GM21619 (cell line): Measurements from ENCODE around the gene CELA1.
A peak's percentile ranks its signal among the peaks of the same experiment; 100 is the strongest.

Experiments used
- ATAC-seq: cut with Tn5 transposase; IDR thresholded peaks from one replicate; pipeline ENCODE4 v1.9.1; 2021; ENCODE audit not compliant: unreplicated experiment

The CELA1 gene

DNA sequence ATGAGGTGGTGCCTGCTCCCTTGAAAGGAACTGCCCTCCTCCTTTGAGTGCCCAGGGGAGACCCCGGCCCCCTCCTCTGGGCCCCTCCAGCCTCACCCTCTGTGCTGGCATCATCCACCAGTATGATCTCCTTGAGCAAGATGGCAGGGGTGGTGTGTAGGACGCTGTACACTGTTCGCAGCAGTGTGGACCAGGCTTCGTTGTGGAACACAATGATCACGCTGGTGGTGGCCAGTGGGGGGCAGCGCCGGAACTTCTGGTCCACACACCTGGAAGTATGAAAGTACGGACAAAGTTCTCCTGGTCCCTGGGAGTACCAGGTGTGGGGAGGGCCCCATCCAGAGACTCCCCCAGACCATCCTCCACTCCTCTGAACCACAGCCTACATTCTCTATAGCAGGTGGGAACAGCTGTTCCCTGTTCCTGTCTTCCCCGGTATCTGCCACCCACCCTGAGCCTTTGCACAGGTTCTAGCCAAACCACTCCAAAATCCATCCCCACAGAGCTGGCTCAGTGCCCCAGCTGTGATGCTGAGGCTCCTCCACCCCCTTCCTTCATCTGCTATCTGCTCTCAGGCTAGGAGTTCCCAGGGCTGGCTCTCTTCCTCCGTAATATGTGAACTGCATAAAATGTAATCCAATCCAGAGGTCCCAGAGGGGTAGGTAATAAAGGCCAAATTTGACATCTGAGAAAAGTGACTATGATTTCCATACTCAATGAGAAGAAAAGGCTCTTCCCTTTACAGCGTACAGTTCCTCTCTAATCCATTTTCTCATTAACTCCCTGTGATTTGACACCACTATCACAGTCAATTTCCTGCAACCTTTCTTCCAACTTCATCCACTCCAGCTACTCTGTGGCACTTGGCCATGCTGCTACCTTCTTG lies 30.9 kb upstream of the CELA1 start:
- no peak for ATAC-seq

DNA sequence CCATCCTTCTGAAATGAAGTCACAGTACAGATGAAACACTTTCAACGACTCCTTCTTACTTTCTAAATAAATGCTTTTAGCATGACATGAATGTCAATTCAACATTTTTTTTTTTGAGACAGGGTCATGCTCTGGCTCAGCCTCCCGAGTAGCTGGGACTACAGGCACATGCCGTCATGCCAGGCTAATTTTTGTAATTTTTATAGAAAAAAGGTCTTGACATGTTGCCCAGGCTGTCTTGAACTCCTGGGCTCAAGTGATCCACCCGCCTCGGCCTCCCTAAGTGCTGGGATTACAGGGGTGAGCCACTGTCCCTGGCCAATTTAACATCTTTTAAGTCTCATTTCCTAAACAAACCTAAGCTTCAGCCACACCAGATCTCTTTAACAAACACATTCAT lies 28.4 kb upstream of the CELA1 start:
- no peak for ATAC-seq

DNA sequence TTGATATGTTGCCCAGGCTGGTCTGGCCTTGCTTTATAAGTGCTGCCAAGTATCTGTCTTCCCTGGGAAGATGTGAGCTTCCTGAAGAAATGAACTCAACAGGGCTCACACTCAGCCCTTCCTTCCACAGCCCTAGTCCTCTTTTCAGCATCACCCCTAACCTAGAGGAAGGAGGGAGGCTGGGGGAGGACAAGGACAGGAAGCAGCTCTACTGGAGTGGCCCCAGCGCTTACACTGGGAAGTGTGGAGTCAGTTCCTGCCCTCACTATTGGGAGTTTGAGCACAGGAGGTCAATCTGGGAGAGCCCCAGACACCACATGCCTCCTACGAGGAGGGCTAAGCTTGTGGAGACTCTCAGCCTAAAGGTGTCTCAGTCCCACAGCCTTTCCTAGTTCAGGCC lies 27.9 kb upstream of the CELA1 start:
- no peak for ATAC-seq

DNA sequence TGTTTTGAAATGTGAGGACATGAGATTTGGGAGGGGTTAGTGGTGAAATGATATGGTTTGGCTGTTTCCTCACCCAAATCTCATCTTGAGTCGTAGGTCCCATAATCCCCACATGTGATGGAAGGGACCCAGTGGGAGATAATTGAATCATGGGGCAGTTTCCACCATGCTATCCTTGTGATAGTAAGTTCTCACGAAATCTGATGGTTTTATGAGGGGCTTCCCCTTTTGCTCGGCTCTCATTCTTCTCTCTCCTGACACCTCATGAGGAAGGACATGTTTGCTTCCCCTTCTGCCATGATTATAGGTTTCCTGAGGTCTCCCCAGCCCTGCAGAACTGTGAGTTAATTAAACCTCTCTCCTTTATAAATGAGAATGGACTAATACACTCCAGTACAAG lies 26.7 kb upstream of the CELA1 start:
- ATAC-seq: no peak

DNA sequence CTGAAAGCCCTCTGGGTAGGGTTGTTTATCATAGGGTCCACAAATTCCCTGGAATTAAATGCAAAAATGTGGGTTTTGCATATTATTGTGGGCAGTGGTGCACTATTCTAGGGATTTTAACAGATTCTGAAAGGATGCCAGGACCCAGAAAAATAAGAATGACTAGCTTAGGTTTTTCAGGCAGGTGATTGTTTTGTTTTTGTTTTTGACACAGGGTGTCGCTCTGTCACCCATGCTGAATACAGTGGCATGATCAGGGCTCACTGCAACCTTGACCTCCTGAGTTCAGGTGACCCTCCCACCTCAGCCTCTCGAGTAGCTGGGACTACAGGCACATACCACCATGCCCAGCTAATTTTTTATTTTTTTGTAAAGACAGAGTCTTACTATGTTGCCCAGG lies 25.5 kb upstream of the CELA1 start:
- ATAC-seq: no peak

DNA sequence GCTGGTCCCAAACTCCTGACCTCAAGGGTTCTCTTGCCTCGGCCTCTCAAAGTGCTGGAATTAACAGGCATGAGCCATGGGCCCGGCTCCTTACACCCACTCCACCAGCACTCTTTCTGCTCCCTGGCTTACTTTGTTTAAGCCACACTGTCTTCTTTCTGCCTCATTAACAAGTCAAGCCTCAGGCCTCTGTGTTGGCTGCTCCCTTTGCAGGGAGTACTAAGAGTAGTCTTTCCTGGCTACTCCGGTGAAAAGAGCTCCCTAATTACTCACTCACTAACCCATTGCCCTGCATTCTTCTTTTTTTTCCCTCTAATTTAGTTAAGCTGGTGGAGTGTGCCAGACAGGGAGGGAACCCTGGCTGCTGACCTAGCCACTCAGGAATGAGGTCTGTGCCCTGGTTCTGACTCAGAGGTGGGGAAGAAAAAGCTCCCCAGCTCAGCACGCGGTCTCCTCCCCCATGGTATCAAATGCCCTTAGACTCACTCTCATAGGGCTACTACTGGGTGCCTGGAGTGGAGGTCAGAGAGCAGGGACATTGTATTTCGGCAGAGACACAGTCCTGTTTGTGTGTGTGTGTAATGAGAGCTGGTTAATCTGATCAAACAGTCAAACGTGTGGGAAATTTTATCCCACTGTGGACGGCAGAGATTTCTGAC lies 24.9 kb upstream of the CELA1 start:
- ATAC-seq: no peak

DNA sequence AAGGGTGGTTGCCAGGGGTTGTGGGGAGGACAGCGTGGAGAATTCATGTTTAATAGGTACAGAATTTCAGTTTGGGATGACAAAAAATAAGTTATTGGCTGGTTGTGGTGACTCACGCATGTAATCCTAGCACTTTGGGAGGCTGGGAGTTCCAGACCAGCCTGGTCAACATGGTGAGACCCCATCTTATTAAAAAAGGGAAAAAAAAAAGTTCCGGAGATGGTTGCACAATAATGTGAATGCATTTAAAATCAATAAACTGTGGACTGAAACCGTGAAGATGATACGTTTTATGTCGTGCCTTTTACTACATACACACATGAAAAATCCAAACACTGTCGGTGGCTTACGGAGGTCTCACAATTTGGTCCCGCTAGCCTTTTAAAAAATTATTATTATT lies 24.2 kb upstream of the CELA1 start:
- no peak for ATAC-seq

DNA sequence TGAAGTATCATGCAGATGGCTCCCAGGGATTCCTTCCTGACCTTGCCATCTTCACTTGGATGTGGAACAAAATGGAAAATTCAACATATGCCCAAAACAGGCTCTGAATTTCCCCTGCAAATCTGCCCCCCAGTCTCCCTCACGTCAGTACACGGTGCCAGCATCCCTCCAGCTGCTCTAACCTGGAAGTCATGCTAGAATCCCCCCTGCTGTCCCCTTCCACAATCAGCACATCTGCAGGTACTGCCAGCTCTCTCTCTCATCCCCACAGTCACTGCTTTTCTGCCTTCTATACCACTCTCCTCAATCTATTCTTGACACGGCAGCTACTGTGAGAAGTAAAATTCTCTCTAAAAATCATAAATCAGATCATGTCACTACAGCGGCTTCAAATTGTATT lies 23.1 kb upstream of the CELA1 start:
- ATAC-seq: no peak

DNA sequence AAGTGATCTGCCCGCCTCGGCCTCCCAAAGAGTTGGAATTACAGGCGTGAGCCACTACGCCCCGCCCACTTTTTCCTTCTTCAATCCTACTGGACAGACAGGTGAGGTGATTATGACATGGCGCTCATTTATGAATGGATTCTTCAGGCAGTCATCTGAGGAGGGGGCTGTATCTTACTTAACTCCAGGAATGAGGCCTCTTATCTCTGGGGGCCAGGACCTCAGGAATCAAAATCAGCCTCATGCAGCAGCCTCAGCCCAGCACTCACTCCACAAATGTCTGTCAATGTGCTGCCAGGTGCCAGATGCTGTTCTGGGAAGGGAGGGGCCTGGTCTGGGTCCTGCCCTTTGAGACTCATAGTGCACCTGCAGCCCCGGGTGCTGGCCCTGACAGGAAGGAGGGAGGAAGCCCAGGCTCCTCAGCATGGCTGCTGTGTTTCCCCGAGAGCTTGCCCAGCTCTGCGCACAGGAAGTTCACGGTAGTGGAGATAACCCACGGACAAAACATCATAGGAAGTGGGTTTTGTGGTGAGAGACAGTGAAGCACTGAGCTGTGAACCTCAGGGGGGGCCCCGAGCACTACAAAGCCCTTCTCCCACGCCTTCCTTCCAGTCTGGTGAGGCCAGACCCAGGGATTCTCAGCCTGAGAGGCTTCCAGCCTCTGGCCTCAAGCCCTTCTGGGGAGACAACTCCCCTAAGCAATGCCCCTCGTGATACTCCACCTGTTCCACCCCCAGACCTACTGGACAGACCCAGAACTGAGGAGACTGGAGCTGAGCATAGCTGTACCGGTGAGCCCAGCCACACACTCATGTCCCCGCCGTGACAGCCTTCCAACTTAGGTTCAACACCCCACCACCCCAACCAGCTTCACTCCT lies 22.4 kb upstream of the CELA1 start:
- peak; percentile 99 for ATAC-seq

DNA sequence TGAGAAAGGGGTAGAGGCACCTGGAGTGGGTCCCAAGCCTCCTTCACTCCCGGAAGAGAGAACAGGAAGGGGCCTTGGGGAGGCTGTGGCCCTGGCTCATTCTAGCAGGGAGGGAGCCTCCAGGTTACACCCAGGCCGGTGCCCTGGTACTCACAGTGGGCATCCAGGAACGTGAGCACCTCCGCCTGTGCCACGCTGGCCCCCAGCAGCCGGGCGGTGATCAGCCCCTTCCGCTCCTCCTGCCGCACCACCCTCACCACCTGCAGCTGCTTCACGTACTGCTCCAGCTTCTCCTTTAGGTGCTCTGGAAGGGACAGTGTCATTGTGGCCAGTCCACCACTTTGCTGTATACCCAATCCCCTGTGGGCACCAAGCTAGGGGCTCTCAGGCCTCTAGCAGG lies 18.8 kb upstream of the CELA1 start:
- ATAC-seq: no peak

DNA sequence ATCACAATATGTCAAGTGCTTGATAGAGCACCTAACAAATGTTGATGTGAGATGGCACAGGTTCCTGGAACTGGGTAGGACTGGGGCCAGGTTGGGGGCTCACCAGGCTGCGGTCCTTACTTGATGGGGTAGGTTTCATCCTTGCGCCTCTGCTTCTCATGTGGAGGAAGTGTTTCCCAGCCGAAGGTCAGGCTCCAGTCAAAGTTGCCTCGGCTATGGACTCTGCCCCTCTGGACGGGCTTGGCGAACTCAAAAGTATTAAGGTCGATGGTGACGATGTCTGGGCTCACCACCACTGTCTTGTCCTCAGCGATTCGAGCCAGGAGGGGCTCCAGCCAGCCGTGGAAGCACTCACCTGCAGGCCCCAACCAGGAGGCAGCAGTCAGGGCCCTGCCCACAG lies 17.5 kb upstream of the CELA1 start:
- no peak for ATAC-seq

DNA sequence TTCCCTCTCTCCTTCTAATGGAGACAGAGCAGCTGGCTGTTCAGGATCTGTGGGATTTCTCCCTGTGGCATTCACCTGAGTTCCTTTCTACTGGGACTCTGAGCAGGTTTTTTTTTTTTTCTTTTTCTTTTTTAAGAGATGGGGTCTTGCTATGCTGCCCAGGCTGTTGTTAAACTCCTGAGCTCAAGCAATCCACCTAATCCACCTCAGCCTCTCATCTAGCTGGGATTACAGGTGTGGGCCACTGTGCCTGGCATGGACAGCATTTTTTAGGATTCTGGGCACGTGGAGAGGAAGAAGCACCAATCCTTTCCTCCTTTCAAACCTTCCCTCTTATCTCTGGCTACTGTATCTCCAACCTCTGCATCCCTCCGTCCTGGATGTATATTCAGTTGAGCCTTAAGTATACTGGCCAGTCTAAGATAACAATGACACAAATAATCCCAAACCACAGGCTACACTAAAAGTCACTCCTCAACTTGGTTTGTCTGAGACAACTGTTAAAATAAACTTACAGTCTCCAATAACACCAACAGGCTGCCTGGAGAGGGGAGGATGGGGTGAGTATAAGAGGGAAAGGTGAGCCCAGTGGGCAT lies 16.4 kb upstream of the CELA1 start:
- no peak for ATAC-seq

DNA sequence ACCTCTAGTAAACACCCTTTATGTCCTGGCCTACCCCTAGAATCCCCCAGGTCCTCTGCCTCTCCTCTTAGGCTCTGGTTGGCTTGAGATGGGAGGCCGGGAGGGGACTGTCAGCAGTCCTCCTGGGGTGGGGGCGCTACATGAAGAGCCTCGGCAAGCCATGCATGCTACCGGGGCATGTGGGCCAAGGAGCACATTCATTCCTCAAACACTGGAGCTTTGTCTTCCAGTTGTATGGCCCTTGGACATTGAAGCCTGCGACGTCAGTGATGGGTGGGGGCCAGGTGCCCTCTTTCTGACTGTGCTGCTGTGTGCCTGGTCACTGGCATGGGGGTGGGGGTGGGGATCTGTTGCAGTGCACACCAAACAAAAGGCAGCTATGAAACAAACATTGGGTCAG lies 15.8 kb upstream of the CELA1 start:
- no peak for ATAC-seq

DNA sequence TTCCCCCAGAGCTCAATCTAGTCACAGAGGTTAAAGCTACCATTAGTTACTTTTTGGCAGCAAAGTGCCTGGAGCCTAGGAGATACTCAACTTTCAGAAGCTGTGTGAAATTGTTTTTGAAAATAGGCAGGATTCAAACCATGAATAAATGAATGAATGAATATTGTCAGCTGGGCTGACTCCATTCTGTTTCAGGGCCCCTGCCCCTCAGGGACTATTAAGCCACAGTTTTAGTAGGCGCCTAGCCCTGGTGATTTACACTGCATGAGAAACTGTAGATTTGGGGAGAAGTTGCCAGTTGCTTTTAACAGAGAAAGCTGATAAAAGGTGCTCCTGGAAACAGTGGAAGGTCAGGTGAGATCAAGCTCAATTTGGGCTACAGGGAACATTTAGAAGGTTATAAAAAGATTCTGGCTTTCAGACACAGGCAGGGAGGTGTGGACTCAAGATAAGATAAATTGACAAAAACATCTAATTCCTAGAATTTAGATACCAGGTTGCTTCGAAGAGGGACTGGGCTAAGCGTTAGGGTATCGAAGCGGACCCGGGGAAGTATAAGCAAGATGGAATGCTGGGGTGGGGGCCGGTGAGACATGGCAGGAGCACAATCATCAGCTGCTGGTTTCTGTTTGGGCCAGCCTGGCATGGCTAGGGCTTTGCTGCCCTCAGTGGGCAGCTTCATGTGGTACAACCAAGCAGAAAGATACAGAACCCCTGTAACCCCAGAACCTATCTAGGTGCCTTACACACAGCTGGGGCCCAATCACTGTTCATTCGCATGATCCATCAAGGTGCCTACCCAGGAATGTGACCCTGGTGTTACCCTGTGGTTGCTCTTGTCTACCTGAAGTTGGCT lies 14.9 kb upstream of the CELA1 start:
- ATAC-seq: no peak

DNA sequence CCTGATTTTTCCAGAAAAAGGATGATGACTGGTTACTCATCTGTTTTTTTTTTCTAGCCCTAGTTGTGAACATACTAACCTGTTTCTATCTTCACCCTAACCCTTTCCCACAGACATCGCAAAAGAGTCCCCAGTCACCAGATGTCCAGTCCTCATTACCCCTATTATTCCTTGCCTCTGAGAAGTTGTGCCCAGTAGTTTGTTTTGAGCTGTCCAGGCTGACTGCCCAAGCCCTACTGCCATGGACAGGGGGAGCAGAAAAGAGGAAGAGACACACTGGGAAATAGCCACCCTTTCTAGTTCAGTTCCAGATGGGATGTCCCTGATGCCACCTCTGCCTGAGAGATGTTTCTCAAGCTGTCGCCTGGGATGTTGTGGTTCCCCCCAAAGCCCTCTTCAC lies 13.8 kb upstream of the CELA1 start:
- no peak for ATAC-seq

DNA sequence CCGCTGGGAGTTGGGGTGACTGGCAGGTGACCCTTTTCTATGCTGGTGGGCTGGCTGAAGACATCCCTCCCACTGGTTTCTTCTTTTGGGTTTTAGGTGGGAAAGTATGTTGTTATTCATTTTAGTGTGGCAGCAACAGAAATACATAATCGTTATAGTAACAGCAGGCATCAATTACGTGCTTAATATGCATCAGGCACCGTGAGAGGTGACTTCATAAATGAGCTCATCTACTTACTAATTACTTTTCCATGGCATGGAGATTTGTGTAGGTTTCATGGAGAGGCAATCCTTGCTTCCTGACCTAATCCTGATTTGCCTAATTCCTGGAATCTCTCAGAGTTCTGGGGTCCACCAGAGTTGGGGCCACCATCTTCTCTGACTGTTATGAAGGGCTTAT lies 13.4 kb upstream of the CELA1 start:
- ATAC-seq: no peak

DNA sequence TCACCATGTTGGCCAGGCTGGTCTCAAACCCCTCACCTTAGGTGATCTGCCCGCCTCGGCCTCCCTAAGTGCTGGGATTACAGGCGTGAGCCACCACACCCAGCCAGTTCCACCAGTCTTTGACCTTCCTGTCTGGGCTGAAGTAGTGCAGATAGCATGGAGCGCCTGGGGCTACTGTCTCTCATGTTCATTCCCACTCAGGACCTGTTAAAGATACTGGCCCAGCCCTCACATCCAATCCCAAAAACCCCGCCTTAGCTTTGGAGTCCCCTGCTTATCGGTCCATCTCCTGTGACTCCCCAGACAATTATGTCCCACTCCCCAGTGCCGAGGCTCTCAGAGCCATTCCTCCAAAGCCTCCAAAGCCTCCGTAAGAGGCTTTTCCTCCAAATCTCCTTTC lies 12.0 kb upstream of the CELA1 start:
- ATAC-seq: no peak

DNA sequence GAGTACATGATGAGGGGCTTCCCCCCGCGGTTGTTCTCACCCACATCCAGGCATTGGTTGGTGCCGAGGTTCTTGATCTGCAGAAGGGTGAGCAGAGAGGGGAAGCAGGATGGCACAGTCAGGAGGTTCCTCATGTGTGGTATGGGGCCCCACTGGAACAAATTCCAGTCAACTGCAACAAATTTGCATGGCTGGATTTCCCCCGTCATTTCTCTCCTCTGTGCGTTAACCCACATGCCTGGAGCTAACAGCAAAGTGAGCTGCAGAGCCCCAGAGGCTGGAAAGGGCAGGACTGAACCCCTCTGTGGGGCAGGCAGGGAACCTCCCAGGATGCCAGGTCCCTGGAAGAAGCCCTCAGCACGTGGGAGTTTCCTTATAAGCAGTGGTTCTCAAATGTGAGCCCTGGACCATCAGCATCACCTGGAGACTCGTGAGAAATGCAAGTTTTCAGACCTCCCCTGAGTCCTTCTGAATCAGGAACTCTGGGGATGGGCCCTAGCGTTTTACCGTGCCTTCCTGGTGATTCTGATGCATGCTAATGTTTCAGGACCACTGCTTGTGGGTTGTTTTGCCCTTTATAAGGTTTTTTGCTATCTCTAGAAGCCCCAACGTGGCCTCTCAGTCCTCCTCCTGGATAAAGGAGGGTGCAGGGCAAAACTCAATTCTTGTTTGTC lies 11.0 kb upstream of the CELA1 start:
- no peak for ATAC-seq

DNA sequence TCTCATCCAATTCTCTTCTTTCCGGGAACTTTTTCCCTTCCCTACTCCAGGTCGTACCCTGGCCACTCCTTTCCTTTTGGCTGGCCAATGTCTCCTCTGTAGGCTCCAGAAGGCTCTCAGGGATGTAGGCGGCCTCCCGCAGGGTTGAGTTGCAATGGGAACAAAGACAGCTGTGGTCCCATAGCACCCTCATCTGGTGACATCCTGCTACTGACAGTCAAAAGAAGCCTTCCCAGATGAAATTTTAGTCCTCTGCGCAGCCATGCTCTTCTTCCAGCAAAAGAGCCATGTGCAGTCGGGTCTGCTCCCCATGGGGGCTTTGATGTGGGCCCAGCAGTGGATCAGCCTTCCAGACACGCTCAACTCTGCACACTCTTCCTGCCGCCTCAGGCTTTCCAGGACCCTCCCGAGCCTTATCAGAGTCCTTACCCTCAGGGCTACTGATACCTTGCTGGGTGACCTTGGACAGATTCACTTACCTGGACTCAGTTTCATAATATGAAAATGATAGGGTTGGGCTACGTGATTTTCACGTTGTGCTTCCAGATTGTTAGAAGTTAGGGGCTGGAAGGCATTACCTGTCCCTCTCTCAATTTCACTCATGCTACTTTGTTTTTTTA lies 5.5 kb upstream of the CELA1 start:
- no peak for ATAC-seq
